HG03565 (cell line): ENCODE results near the gene FIZ1.
A peak's percentile ranks its signal among the peaks of the same experiment; 100 is the strongest.

Source experiments
- ATAC-seq: cut with Tn5 transposase; IDR thresholded peaks from one replicate; pipeline ENCODE4 v1.9.1; 2021; ENCODE audit warnings: mild to moderate bottlenecking, moderate library complexity; ENCODE audit not compliant: unreplicated experiment

The FIZ1 gene

GRCh38 chr19:55614711-55615542 is 15.6 kb upstream of the FIZ1 start:
- ATAC-seq, result no peak

GRCh38 chr19:55613930-55614710 is 14.8 kb upstream of the FIZ1 start:
- ATAC-seq, result no peak

- no peak for ATAC-seq
These were observed 14.1 kb upstream of the FIZ1 start for GRCh38 chr19:55613396-55613795.

GRCh38 chr19:55611983-55612645 is 12.8 kb upstream of the FIZ1 start:
- ATAC-seq, result no peak

GRCh38 chr19:55611300-55611982 is 12.1 kb upstream of the FIZ1 start:
- no peak for ATAC-seq

- no peak for ATAC-seq
These were observed 10.0 kb upstream of the FIZ1 start for GRCh38 chr19:55609326-55609725.

- ATAC-seq, result no peak
These were observed 7.5 kb upstream of the FIZ1 start for GRCh38 chr19:55606817-55607216.

- no peak for ATAC-seq
These were observed 7.1 kb upstream of the FIZ1 start for GRCh38 chr19:55606471-55606787.

GRCh38 chr19:55605637-55606470 is 6.5 kb upstream of the FIZ1 start, which contains the start of gene ZNF865:
Gene ZNF865 (plus strand): TSS chr19:55605647. CDS start chr19:55613619, 7,972 bp downstream.
- ATAC-seq, result no peak

GRCh38 chr19:55605207-55605636 is 5.9 kb upstream of the FIZ1 start:
- peak; percentile 51 for ATAC-seq

- ATAC-seq, result no peak
These were observed 4.4 kb upstream of the FIZ1 start for GRCh38 chr19:55603581-55604292.

GRCh38 chr19:55603115-55603514 is 3.8 kb upstream of the FIZ1 start:
- no peak for ATAC-seq

- no peak for ATAC-seq
These were observed 3.0 kb upstream of the FIZ1 start for GRCh38 chr19:55602104-55603001.

GRCh38 chr19:55601084-55601483 is 1.8 kb upstream of the FIZ1 start:
- ATAC-seq, result no peak

- no peak for ATAC-seq
These were observed 1.3 kb upstream of the FIZ1 start for GRCh38 chr19:55600662-55601028.

- ATAC-seq, result peak; percentile 28
These were observed 735 bp upstream of the FIZ1 start, which contains the start of gene ZNF524 for GRCh38 chr19:55599842-55600661. Gene ZNF524 (plus strand): TSS chr19:55600288. CDS start chr19:55602113, 1,825 bp downstream.

GRCh38 chr19:55598719-55599467 is 424 bp downstream of the FIZ1 start:
- peak; percentile 47 for ATAC-seq
